Neural progenitor cell (in vitro differentiated cells): ENCODE measurements around the gene MTRR.

Experiments
- CTCF ChIP-seq: fragments of 200-600 bp; sonication (generic); IDR thresholded peaks from 2 replicates; pipeline ENCODE4 v1.5.1; 2017; ENCODE audit warnings: antibody characterized with exemption, mild to moderate bottlenecking
- EZH2 ChIP-seq: fragments of 200-600 bp; sonication (generic); IDR thresholded peaks from 2 replicates; pipeline ENCODE4 v1.6.1; 2017; ENCODE audit warnings: antibody characterized with exemption, mild to moderate bottlenecking, moderate library complexity

GRCh38 chr5:7823594-7823993, 45.4 kb upstream of the MTRR start:
- TF ChIP-seq CTCF (no peak), EZH2 (no peak)
